RWPE1 (cell line): ENCODE measurements around the gene FLNC.

Source experiments
- CTCF ChIA-PET: fragments of 350-600 bp; sonication (Branson Sonifier 250); formaldehyde crosslinking; extraction: SDS; loops from one replicate; lab custom pipeline; 2021; lab: Yijun Ruan, JAX
- POLR2A ChIA-PET: fragments of 400-600 bp; formaldehyde crosslinking; extraction: SDS; loops from one replicate; lab custom pipeline; 2020; ENCODE audit warnings: antibody characterized with exemption; ENCODE audit not compliant: low non-redundant PET; lab: Yijun Ruan, JAX
- DNase-seq: peaks from one replicate; pipeline ENCODE4 v3.0.0; 2012; ENCODE audit warnings: low spot score
- H3K27ac ChIP-seq: fragments of 450-650 bp; 2 replicates; pipeline ENCODE4 v1.5.1; 2017
- CTCF ChIP-seq: fragments of 450-650 bp; conservative IDR thresholded peaks from 2 replicates; pipeline ENCODE4 v1.5.1; 2017; ENCODE audit warnings: low read depth, mild to moderate bottlenecking

Gene FLNC

GRCh38 chr7:128876127-128876526 is 45.9 kb downstream of the FLNC start:
- no peak for TF ChIP-seq CTCF
- H3K27ac ChIP-seq = no peak overlapping the region
- no peak for DNase-seq
- POLR2A ChIA-PET = no interaction called here
- CTCF ChIA-PET = no interaction called here

GRCh38 chr7:128876586-128876977 is 46.4 kb downstream of the FLNC start:
- H3K27ac ChIP-seq = no peak overlapping the region
- ChIA-PET CTCF (no interaction called here), POLR2A (no interaction called here)
- no peak for TF ChIP-seq CTCF
- no peak for DNase-seq

GRCh38 chr7:128876978-128877755 is 47.0 kb downstream of the FLNC start:
- DNase-seq = no peak
- POLR2A ChIA-PET = no interaction called here
- CTCF ChIA-PET = no interaction called here
- no peak for TF ChIP-seq CTCF
- H3K27ac ChIP-seq = no peak overlapping the region

- no peak for DNase-seq
- POLR2A ChIA-PET = no interaction called here
Measured at GRCh38 chr7:128877756-128878120, 47.5 kb downstream of the FLNC start.

GRCh38 chr7:128878226-128879105 is 48.3 kb downstream of the FLNC start:
- no peak for TF ChIP-seq CTCF
- no peak for DNase-seq
- ChIA-PET POLR2A (no interaction called here), CTCF (interaction anchor here (1.0 kb wide), 1 partner anchor 181 kb away, joined by 3 read pairs; no protein-coding TSS in a partner anchor)
- H3K27ac ChIP-seq = no peak overlapping the region

More at GRCh38 chr7:128877756-128878120, 47.5 kb downstream of the FLNC start:
- CTCF ChIA-PET = no interaction called here
- no peak for TF ChIP-seq CTCF
- H3K27ac ChIP-seq = no peak overlapping the region

DNA sequence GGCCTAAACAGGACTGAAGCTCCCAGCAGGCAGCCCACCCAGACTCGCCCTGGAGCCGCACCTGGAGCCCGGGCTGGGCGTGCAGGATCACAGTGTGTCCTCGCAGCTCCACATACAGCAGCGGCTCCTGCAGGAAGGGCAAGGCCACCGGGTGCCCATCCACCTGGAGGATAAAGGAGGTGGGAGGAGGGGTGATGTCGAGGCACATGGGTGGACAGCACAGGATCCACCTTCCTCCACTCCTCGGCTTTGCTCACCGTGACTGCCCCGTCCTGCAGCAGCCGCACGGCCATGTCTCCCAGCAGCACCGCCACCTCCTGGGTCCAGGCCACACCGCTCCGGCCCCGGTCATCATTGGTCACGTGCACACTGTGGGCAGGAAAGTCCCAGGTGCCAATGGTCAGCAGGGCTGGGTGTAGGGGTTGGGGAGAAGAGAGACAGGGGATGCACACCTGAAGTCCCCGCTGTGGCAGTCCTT is 49.3 kb downstream of the FLNC start:
- no peak overlapping the region for H3K27ac ChIP-seq
- ChIA-PET CTCF (interaction anchor here (1.0 kb wide), 2 partner anchors 15 to 182 kb away, joined by 3 to 4 read pairs; no protein-coding TSS in a partner anchor), POLR2A (no interaction called here)
- TF ChIP-seq CTCF = no peak
- DNase-seq = no peak
